Immature natural killer cell (primary cell): ENCODE results near the gene DOK6. TPM values are rescaled to one million over a fixed set of nuclear protein-coding genes. Genes with fewer than 3 reads are reported as not detected.
"Not testable (repeated sequence)": the region's sequence is repeated elsewhere in the genome, so short reads cannot be mapped to it uniquely, and the experiment has no call there.

Source experiments
- DNase-seq, 3 donors: peaks; one replicate each; pipeline ENCODE4 v3.0.0; 2022; ENCODE audit warnings: mixed read lengths in 1 of 3
- H3K27ac Mint-ChIP-seq, 6 donors: one replicate each; pipeline ENCODE4 v1.8.0; 2020; ENCODE audit warnings: mixed read lengths in 6 of 6, mild to moderate bottlenecking in 5 of 6, inconsistent platforms in 4 of 6, moderate library complexity in 3 of 6
- H3K27me3 Mint-ChIP-seq, 3 donors: one replicate each; pipeline ENCODE4 v1.8.0; 2020 to 2021; ENCODE audit warnings: low read depth in 3 of 3, mild to moderate bottlenecking in 3 of 3, mixed read lengths in 3 of 3, moderate library complexity in 3 of 3, inconsistent platforms in 1 of 3
- H3K36me3 Mint-ChIP-seq, 3 donors: one replicate each; pipeline ENCODE4 v1.8.0; 2020; ENCODE audit warnings: mixed read lengths in 3 of 3, inconsistent platforms in 2 of 3, mild to moderate bottlenecking in 2 of 3
- H3K4me1 Mint-ChIP-seq, 2 donors: one replicate each; pipeline ENCODE4 v1.8.0; 2020; ENCODE audit warnings: inconsistent platforms in 2 of 2, mild to moderate bottlenecking in 2 of 2, mixed read lengths in 2 of 2, moderate library complexity in 1 of 2
- H3K4me3 Mint-ChIP-seq, 5 donors: one replicate each; pipeline ENCODE4 v1.8.0; 2020; ENCODE audit warnings: mild to moderate bottlenecking in 5 of 5, mixed read lengths in 5 of 5, inconsistent platforms in 3 of 5, moderate library complexity in 3 of 5
- H3K9me3 Mint-ChIP-seq, 6 donors: one replicate each; pipeline ENCODE4 v1.8.0; 2020; ENCODE audit warnings: mild to moderate bottlenecking in 6 of 6, mixed read lengths in 6 of 6, inconsistent platforms in 4 of 6, moderate library complexity in 3 of 6
- polyA plus RNA-seq, 3 donors: library from polyadenylated mRNA; unstranded; fragments of 300-500 nt; fragmentation: Illumina TruSeq; gene quantifications; one replicate each; pipeline ENCODE4 v1.2.3, GENCODE V29; 2021

Gene DOK6
- polyA plus RNA-seq, 3 donors from 2014 or later, result 0.17 to 0.54 (median 0.30) TPM

- Mint-ChIP-seq H3K4me1 (peaks cover 12 to 15% of the 10 kb centered on the region in 2 donors), H3K4me3 (no peak overlapping the region), H3K9me3 (no peaks in the 10 kb centered on the region), H3K36me3 (peaks cover 0 to under 1% (median 0%) of the 10 kb centered on the region in 3 donors), H3K27ac (no peak overlapping the region), H3K27me3 (peaks cover 0 to 6% (median 4%) of the 10 kb centered on the region in 3 donors)
- DNase-seq, result no peak
Observed at GRCh38 chr18:69659142-69659651, 258.5 kb downstream of the DOK6 start.

- DNase-seq, result peak; percentile 9 to 20 (median 16)
- not testable (repeated sequence) for H3K27me3 Mint-ChIP-seq, H3K9me3 Mint-ChIP-seq, H3K36me3 Mint-ChIP-seq
- H3K4me3 Mint-ChIP-seq, result peak overlapping the region in 4 of 5 donors; percentile 3 to 59 (median 24)
- peak overlapping the region in 1 of 6 donors; percentile 41 for H3K27ac Mint-ChIP-seq
- H3K4me1 Mint-ChIP-seq, result peaks cover 12 to 15% of the 10 kb centered on the region in 2 donors
Observed at GRCh38 chr18:69662090-69662489, 261.4 kb downstream of the DOK6 start.

- Mint-ChIP-seq H3K27ac (no peak overlapping the region), H3K4me3 (no peak overlapping the region), H3K36me3 (no peaks in the 10 kb centered on the region), H3K4me1 (peaks cover 12 to 15% of the 10 kb centered on the region in 2 donors), H3K27me3 (peaks cover 2 to 8% (median 3%) of the 10 kb centered on the region in 3 donors), H3K9me3 (peaks cover 0 to 3% (median 0%) of the 10 kb centered on the region in 6 donors)
- no peak for DNase-seq
Observed at GRCh38 chr18:69664399-69664798, 263.7 kb downstream of the DOK6 start.

GRCh38 chr18:69674292-69674877 lies 273.7 kb downstream of the DOK6 start:
- H3K27ac Mint-ChIP-seq, result no peak overlapping the region
- no peak overlapping the region for H3K4me3 Mint-ChIP-seq
- peaks cover 4 to 10% (median 5%) of the 10 kb centered on the region in 3 donors for H3K27me3 Mint-ChIP-seq
- DNase-seq, result no peak
- H3K36me3 Mint-ChIP-seq, result peaks cover 0 to 5% (median 5%) of the 10 kb centered on the region in 3 donors
- H3K9me3 Mint-ChIP-seq, result no peaks in the 10 kb centered on the region
- H3K4me1 Mint-ChIP-seq, result no peaks in the 10 kb centered on the region

- Mint-ChIP-seq H3K9me3 (no peaks in the 10 kb centered on the region), H3K4me3 (no peak overlapping the region), H3K4me1 (no peaks in the 10 kb centered on the region), H3K27me3 (peaks cover 2 to 10% (median 5%) of the 10 kb centered on the region in 3 donors), H3K36me3 (peaks cover 0 to 5% (median 5%) of the 10 kb centered on the region in 3 donors), H3K27ac (no peak overlapping the region)
- DNase-seq, result no peak
Observed at GRCh38 chr18:69674966-69675365, 274.3 kb downstream of the DOK6 start.

- Mint-ChIP-seq H3K4me1 (no peaks in the 10 kb centered on the region), H3K9me3 (no peaks in the 10 kb centered on the region), H3K27ac (no peak overlapping the region), H3K4me3 (no peak overlapping the region), H3K36me3 (no peaks in the 10 kb centered on the region), H3K27me3 (peaks cover 0 to 3% (median 2%) of the 10 kb centered on the region in 3 donors)
- DNase-seq, result no peak
Observed at GRCh38 chr18:69677595-69677994, 276.9 kb downstream of the DOK6 start.

- H3K4me3 Mint-ChIP-seq, result no peak overlapping the region
- peaks cover 0 to 3% (median 2%) of the 10 kb centered on the region in 3 donors for H3K27me3 Mint-ChIP-seq
Observed at GRCh38 chr18:69680123-69680522, 279.4 kb downstream of the DOK6 start.

GRCh38 chr18:69683176-69683575 lies 282.5 kb downstream of the DOK6 start:
- H3K4me3 Mint-ChIP-seq, result no peak overlapping the region
- H3K27ac Mint-ChIP-seq, result no peak overlapping the region
- peaks cover 0 to 3% (median 2%) of the 10 kb centered on the region in 3 donors for H3K27me3 Mint-ChIP-seq
- H3K36me3 Mint-ChIP-seq, result peaks cover 0 to 2% (median 0%) of the 10 kb centered on the region in 3 donors
- H3K4me1 Mint-ChIP-seq, result no peaks in the 10 kb centered on the region
- no peak for DNase-seq
- H3K9me3 Mint-ChIP-seq, result no peaks in the 10 kb centered on the region

More at GRCh38 chr18:69680123-69680522, 279.4 kb downstream of the DOK6 start:
- Mint-ChIP-seq H3K9me3 (no peaks in the 10 kb centered on the region), H3K36me3 (peaks cover 0 to 2% (median 0%) of the 10 kb centered on the region in 3 donors), H3K4me1 (no peaks in the 10 kb centered on the region), H3K27ac (no peak overlapping the region)
- no peak for DNase-seq

GRCh38 chr18:69684789-69685188 lies 284.1 kb downstream of the DOK6 start:
- DNase-seq, result no peak
- Mint-ChIP-seq H3K27ac (no peak overlapping the region), H3K36me3 (peaks cover 0 to 7% (median 2%) of the 10 kb centered on the region in 3 donors), H3K4me1 (no peaks in the 10 kb centered on the region), H3K9me3 (no peaks in the 10 kb centered on the region), H3K4me3 (no peak overlapping the region), H3K27me3 (peaks cover 0 to 5% (median 2%) of the 10 kb centered on the region in 3 donors)

- H3K27me3 Mint-ChIP-seq, result peaks cover 0 to 5% (median 2%) of the 10 kb centered on the region in 3 donors
- H3K4me3 Mint-ChIP-seq, result no peak overlapping the region
- H3K36me3 Mint-ChIP-seq, result peaks cover 0 to 7% (median 2%) of the 10 kb centered on the region in 3 donors
- H3K4me1 Mint-ChIP-seq, result no peaks in the 10 kb centered on the region
- no peaks in the 10 kb centered on the region for H3K9me3 Mint-ChIP-seq
- H3K27ac Mint-ChIP-seq, result no peak overlapping the region
- no peak for DNase-seq
Observed at GRCh38 chr18:69686861-69687260, 286.2 kb downstream of the DOK6 start.

GRCh38 chr18:69689121-69689759 lies 288.6 kb downstream of the DOK6 start:
- Mint-ChIP-seq H3K9me3 (no peaks in the 10 kb centered on the region), H3K4me1 (no peaks in the 10 kb centered on the region), H3K36me3 (peaks cover 0 to 7% (median 0%) of the 10 kb centered on the region in 3 donors), H3K27me3 (peaks cover 0 to 8% (median 0%) of the 10 kb centered on the region in 3 donors), H3K27ac (no peak overlapping the region), H3K4me3 (no peak overlapping the region)
- DNase-seq, result no peak

GRCh38 chr18:69691008-69691760 lies 290.5 kb downstream of the DOK6 start:
- H3K27me3 Mint-ChIP-seq, result peaks cover 0 to 8% (median 2%) of the 10 kb centered on the region in 3 donors
- no peak overlapping the region for H3K4me3 Mint-ChIP-seq
- H3K9me3 Mint-ChIP-seq, result no peaks in the 10 kb centered on the region
- H3K27ac Mint-ChIP-seq, result no peak overlapping the region
- H3K4me1 Mint-ChIP-seq, result no peaks in the 10 kb centered on the region
- DNase-seq, result no peak
- peaks cover 0 to 12% (median 0%) of the 10 kb centered on the region in 3 donors for H3K36me3 Mint-ChIP-seq

GRCh38 chr18:69697069-69697468 lies 296.4 kb downstream of the DOK6 start:
- Mint-ChIP-seq H3K27me3 (peaks cover 0 to 3% (median 2%) of the 10 kb centered on the region in 3 donors), H3K36me3 (peaks cover 0 to 5% (median 0%) of the 10 kb centered on the region in 3 donors), H3K9me3 (no peaks in the 10 kb centered on the region), H3K4me1 (peaks cover 6% of the 10 kb centered on the region in 2 donors), H3K27ac (no peak overlapping the region), H3K4me3 (no peak overlapping the region)
- no peak for DNase-seq

- Mint-ChIP-seq H3K27me3 (peaks cover 0 to 3% (median 2%) of the 10 kb centered on the region in 3 donors), H3K4me1 (peaks cover 6% of the 10 kb centered on the region in 2 donors), H3K27ac (no peak overlapping the region), H3K9me3 (no peaks in the 10 kb centered on the region), H3K36me3 (peaks cover 0 to 5% (median 0%) of the 10 kb centered on the region in 3 donors), H3K4me3 (no peak overlapping the region)
- DNase-seq, result no peak
Observed at GRCh38 chr18:69697689-69698088, 297.0 kb downstream of the DOK6 start.
